SK-N-SH treated with all-trans-retinoic acid at 6 μM for 48 hours (cell line): ENCODE data around the gene FAM114A1.

Source experiments
- ARNTL ChIP-seq: fragments of 450-650 bp; formaldehyde crosslinking; IDR thresholded peaks from 2 replicates; pipeline ENCODE4 v1.5.0; 2020; ENCODE audit warnings: low read depth, mild to moderate bottlenecking, moderate library complexity, borderline replicate concordance
- ISL1 ChIP-seq: fragments of 250-450 bp; sonication (Bioruptor Pico); IDR thresholded peaks from 2 replicates; pipeline ENCODE4 v2.1.2; 2022; ENCODE audit warnings: mild to moderate bottlenecking, moderate library complexity
- PPARA ChIP-seq: fragments of 250-450 bp; sonication (Bioruptor Pico); IDR thresholded peaks from 2 replicates; pipeline ENCODE4 v1.5.0; 2020; ENCODE audit warnings: mild to moderate bottlenecking, borderline replicate concordance

- TF ChIP-seq PPARA (CRISPR knock-in tag) = no peak
- TF ChIP-seq ISL1 (CRISPR knock-in tag) = no peak
- TF ChIP-seq ARNTL = no peak
Measured at GRCh38 chr4:38990241-38990640, 122.6 kb downstream of the FAM114A1 start.
